ENCODE results near the gene PHLDB3. TPM values are rescaled to one million over a fixed set of nuclear protein-coding genes. Genes with fewer than 3 reads are reported as not detected.

PHLDB3 gene
- total and polyA plus RNA-seq, 7 donors = 5.7 to 16.0 (median 9.0) TPM

- Histone ChIP-seq H3K4me3 (no peak overlapping the region), H3K4me1 (no peaks in the 10 kb centered on the region), H3K9me3 (no peaks in the 10 kb centered on the region), H3K27ac (no peak overlapping the region), H3K27me3 (no peaks in the 10 kb centered on the region), H3K36me3 (no peaks in the 10 kb centered on the region)
- DNase-seq = no peak
- WGBS, 2 donors = 94% methylated on average over 7 of the region's 7 CpGs
- TF ChIP-seq CTCF (IDR thresholded peaks at IDR 0.05) = no peak
- TF ChIP-seq POLR2AphosphoS5 (IDR thresholded peaks at IDR 0.05) = no peak
- TF ChIP-seq EP300 (IDR thresholded peaks at IDR 0.05) = no peak
- no peak for TF ChIP-seq POLR2A (IDR thresholded peaks at IDR 0.05)
- intact Hi-C loops (cut with DNase I) = no loop called here
Measured at GRCh38 chr19:43429395-43429794, 75.2 kb downstream of the PHLDB3 start.

GRCh38 chr19:43425567-43426392, 78.8 kb downstream of the PHLDB3 start:
- no peaks in the 10 kb centered on the region for H3K9me3 ChIP-seq
- no peak overlapping the region for H3K4me3 ChIP-seq
- 9 to 27% methylated on average over 8 of the region's 8 CpGs for WGBS, 2 donors
- no peaks in the 10 kb centered on the region for H3K36me3 ChIP-seq
- TF ChIP-seq CTCF (IDR thresholded peaks at IDR 0.05) (no peak), POLR2AphosphoS5 (IDR thresholded peaks at IDR 0.05) (no peak), EP300 (IDR thresholded peaks at IDR 0.05) (no peak), POLR2A (IDR thresholded peaks at IDR 0.05) (no peak)
- no peak overlapping the region for H3K27ac ChIP-seq
- no peaks in the 10 kb centered on the region for H3K27me3 ChIP-seq
- intact Hi-C loops (cut with DNase I) = no loop called here
- H3K4me1 ChIP-seq = no peaks in the 10 kb centered on the region
- peak; percentile 26 for DNase-seq

Other genes with a start within 250 kb of the PHLDB3 start
- not detected for gene PSG9, start 235.2 kb downstream of the PHLDB3 start, total RNA-seq
- not detected for gene PSG9, start 235.2 kb downstream of the PHLDB3 start, polyA plus RNA-seq
- gene CD177, start 151.1 kb downstream of the PHLDB3 start, total RNA-seq = under 1 TPM in 1 of 4 donors, not detected in 3; 0.14 TPM
- 10 to 100 TPM; 54.1 to 91.8 (median 62.7) TPM for gene CD177, start 151.1 kb downstream of the PHLDB3 start, polyA plus RNA-seq
- gene TEX101, start 89.9 kb downstream of the PHLDB3 start, total RNA-seq = not detected
- gene TEX101, start 89.9 kb downstream of the PHLDB3 start, polyA plus RNA-seq = under 1 TPM in 1 of 3 donors, not detected in 2; 0.22 TPM
- 1 to 10 TPM in 3 of 4 donors, not detected in 1; 1.2 to 1.8 (median 1.8) TPM for gene LYPD3, start 39.1 kb downstream of the PHLDB3 start, total RNA-seq
- gene LYPD3, start 39.1 kb downstream of the PHLDB3 start, polyA plus RNA-seq = 1 to 10 TPM in 1 of 3 donors, under 1 TPM in 2; 0.46 to 1.6 (median 0.60) TPM
- gene ETHE1, start 22.5 kb upstream of the PHLDB3 start, total RNA-seq = 10 to 100 TPM; 40.7 to 57.9 (median 52.1) TPM
- 100 to 1,000 TPM; 429 to 575 (median 512) TPM for gene ETHE1, start 22.5 kb upstream of the PHLDB3 start, polyA plus RNA-seq
- under 1 TPM in 1 of 4 donors, not detected in 3; 0.14 TPM for gene ZNF575, start 28.4 kb upstream of the PHLDB3 start, total RNA-seq
- 1 to 10 TPM; 4.0 to 4.2 (median 4.2) TPM for gene ZNF575, start 28.4 kb upstream of the PHLDB3 start, polyA plus RNA-seq
- gene XRCC1, start 70.8 kb upstream of the PHLDB3 start, total RNA-seq = 10 to 100 TPM; 15.1 to 31.8 (median 24.0) TPM
- gene XRCC1, start 70.8 kb upstream of the PHLDB3 start, polyA plus RNA-seq = 10 to 100 TPM in 2 of 3 donors, 1 to 10 TPM in 1; 8.8 to 19.9 (median 10.2) TPM
- 10 to 100 TPM in 3 of 4 donors, 1 to 10 TPM in 1; 6.6 to 21.0 (median 13.3) TPM for gene PINLYP, start 71.1 kb upstream of the PHLDB3 start, total RNA-seq
- gene PINLYP, start 71.1 kb upstream of the PHLDB3 start, polyA plus RNA-seq = 10 to 100 TPM in 1 of 3 donors, 1 to 10 TPM in 2; 1.4 to 10.8 (median 3.7) TPM
- 10 to 100 TPM; 13.5 to 24.4 (median 18.8) TPM for gene IRGQ, start 91.4 kb upstream of the PHLDB3 start, total RNA-seq
- 1 to 10 TPM; 3.9 to 7.6 (median 4.2) TPM for gene IRGQ, start 91.4 kb upstream of the PHLDB3 start, polyA plus RNA-seq
- gene ZNF576, start 91.8 kb upstream of the PHLDB3 start, total RNA-seq = 10 to 100 TPM; 12.1 to 23.3 (median 14.8) TPM
- gene ZNF576, start 91.8 kb upstream of the PHLDB3 start, polyA plus RNA-seq = 10 to 100 TPM; 15.0 to 21.5 (median 19.8) TPM
- gene SRRM5, start 107.3 kb upstream of the PHLDB3 start, total RNA-seq = 1 to 10 TPM in 1 of 4 donors, under 1 TPM in 2, not detected in 1; 0.27 to 1.1 (median 0.36) TPM
- under 1 TPM in 1 of 3 donors, not detected in 2; 0.66 TPM for gene SRRM5, start 107.3 kb upstream of the PHLDB3 start, polyA plus RNA-seq
- 10 to 100 TPM; 22.5 to 39.6 (median 35.6) TPM for gene ZNF428, start 114.9 kb upstream of the PHLDB3 start, total RNA-seq
- 10 to 100 TPM; 18.0 to 40.2 (median 33.6) TPM for gene ZNF428, start 114.9 kb upstream of the PHLDB3 start, polyA plus RNA-seq
- gene CADM4, start 135.1 kb upstream of the PHLDB3 start, total RNA-seq = 10 to 100 TPM; 16.4 to 21.7 (median 19.7) TPM
- 1 to 10 TPM in 2 of 3 donors, under 1 TPM in 1; 0.92 to 5.7 (median 1.2) TPM for gene CADM4, start 135.1 kb upstream of the PHLDB3 start, polyA plus RNA-seq
- gene PLAUR, start 165.4 kb upstream of the PHLDB3 start, total RNA-seq = 10 to 100 TPM in 2 of 4 donors, 1 to 10 TPM in 2; 3.2 to 15.5 (median 9.8) TPM
- 10 to 100 TPM; 18.6 to 69.2 (median 53.9) TPM for gene PLAUR, start 165.4 kb upstream of the PHLDB3 start, polyA plus RNA-seq
- not detected for gene IRGC, start 211.3 kb upstream of the PHLDB3 start, total RNA-seq
- not detected for gene IRGC, start 211.3 kb upstream of the PHLDB3 start, polyA plus RNA-seq

Data from sigmoid colon (tissue), 7 donors.